Brain microvascular endothelial cell (primary cell): ENCODE data around the gene PIEZO2.

Experiments
- DNase-seq: peaks from one replicate; pipeline ENCODE4 v3.0.0-alpha.2; 2020
- H3K27ac ChIP-seq: fragments of 250-450 bp; sonication (Bioruptor Pico); 2 replicates; pipeline ENCODE4 v1.5.1; 2020; ENCODE audit warnings: mild to moderate bottlenecking, moderate library complexity
- H3K27me3 ChIP-seq: fragments of 250-450 bp; sonication (Bioruptor Pico); replicated peaks from 2 replicates; pipeline ENCODE4 v1.5.1; 2020; ENCODE audit warnings: mild to moderate bottlenecking
- H3K36me3 ChIP-seq: fragments of 250-450 bp; sonication (Bioruptor Pico); replicated peaks from 2 replicates; pipeline ENCODE4 v1.5.1; 2020; ENCODE audit warnings: mild to moderate bottlenecking
- H3K4me3 ChIP-seq: 2 replicates; pipeline ENCODE4 v1.5.1; 2011; ENCODE audit warnings: low read depth, mild to moderate bottlenecking, control low read depth, low read length, moderate library complexity
- in situ Hi-C: cut with HindIII; loops from 2 replicates; pipeline ENCODE4 v1.10.0; 2017; ENCODE audit warnings: low sequenced_read_pairs, low pct_ligation_motif_present
- TF ChIP-seq, protein P1 (sequence below): IDR thresholded peaks from 2 replicates; pipeline ENCODE4 v1.5.1; 2011; ENCODE audit warnings: low read depth, mild to moderate bottlenecking, moderate library complexity, low read length, control low read depth, inconsistent platforms; ENCODE audit errors: missing control alignments

PIEZO2 gene

DNA sequence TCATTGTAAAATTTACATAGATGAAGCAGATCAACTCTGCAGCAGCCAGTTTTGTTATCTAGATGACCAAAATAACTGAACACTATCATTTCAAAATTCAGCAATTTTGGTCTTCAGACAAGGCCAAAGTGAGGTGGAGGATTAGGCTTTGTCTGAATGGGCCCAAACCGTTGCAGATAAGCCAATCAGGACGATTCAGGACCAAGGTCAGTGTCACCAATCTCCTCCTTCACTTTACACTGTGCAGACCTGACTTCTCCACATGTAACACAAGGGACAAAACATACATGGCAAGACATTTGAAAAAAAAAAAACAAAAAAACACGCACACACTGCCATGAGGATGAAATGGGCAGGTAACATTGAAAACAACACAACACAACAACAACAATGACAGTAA, 412.4 kb downstream of the PIEZO2 start:
- Histone ChIP-seq H3K27ac (no peak overlapping the region), H3K4me3 (no peak overlapping the region), H3K36me3 (no peaks in the 10 kb centered on the region), H3K27me3 (no peaks in the 10 kb centered on the region)
- TF ChIP-seq, protein P1, sequence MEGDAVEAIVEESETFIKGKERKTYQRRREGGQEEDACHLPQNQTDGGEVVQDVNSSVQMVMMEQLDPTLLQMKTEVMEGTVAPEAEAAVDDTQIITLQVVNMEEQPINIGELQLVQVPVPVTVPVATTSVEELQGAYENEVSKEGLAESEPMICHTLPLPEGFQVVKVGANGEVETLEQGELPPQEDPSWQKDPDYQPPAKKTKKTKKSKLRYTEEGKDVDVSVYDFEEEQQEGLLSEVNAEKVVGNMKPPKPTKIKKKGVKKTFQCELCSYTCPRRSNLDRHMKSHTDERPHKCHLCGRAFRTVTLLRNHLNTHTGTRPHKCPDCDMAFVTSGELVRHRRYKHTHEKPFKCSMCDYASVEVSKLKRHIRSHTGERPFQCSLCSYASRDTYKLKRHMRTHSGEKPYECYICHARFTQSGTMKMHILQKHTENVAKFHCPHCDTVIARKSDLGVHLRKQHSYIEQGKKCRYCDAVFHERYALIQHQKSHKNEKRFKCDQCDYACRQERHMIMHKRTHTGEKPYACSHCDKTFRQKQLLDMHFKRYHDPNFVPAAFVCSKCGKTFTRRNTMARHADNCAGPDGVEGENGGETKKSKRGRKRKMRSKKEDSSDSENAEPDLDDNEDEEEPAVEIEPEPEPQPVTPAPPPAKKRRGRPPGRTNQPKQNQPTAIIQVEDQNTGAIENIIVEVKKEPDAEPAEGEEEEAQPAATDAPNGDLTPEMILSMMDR: no peak
- no peak for DNase-seq
- in situ Hi-C loops: no loop called here

DNA sequence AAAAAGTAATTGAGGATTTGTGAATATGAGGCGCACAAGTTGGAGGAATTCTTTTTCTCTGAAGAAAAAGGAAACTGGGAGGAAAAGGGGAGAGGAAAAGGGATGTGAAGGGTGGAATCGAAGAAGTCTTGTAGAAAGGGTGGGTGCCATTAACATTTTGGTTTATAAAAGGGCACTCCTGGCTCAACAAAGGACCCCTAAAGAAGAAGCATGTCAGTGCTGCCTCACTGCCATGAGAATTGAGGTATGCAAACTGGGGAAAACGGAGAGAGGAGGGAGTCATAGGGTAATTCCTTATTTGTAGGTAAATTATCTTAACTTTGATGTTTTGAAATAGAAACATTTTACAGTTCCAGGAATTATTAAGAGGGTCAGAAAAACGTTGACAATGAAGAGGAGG, 416.4 kb downstream of the PIEZO2 start:
- Histone ChIP-seq H3K4me3 (no peak overlapping the region), H3K27me3 (no peaks in the 10 kb centered on the region), H3K27ac (no peak overlapping the region), H3K36me3 (no peaks in the 10 kb centered on the region)
- no peak for DNase-seq
- in situ Hi-C loops: no loop called here
- TF ChIP-seq, protein P1: no peak

DNA sequence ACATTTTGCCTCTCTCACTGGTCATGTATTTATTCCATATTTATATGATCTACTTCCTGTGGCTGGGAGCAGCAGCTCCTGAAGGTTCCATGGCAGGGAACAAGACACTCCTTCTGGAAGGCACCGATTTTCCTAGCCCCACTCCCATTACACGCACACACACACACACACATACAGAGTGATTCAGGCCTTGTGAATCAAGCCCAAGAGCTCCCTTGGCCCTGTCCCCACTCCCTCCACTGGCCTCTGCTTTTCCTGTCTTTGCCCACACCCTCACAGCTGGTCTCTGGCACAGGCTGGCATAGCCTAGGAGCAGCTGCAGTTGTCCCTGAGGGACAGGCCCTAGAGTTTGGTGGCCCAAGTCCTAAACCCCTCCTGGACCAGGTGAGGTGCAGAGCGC, 421.9 kb downstream of the PIEZO2 start:
- no peak for DNase-seq
- TF ChIP-seq, protein P1: no peak
- H3K27ac ChIP-seq: no peak overlapping the region
- H3K27me3 ChIP-seq: no peaks in the 10 kb centered on the region
- in situ Hi-C loops: no loop called here
- no peaks in the 10 kb centered on the region for H3K36me3 ChIP-seq
- H3K4me3 ChIP-seq: no peak overlapping the region

DNA sequence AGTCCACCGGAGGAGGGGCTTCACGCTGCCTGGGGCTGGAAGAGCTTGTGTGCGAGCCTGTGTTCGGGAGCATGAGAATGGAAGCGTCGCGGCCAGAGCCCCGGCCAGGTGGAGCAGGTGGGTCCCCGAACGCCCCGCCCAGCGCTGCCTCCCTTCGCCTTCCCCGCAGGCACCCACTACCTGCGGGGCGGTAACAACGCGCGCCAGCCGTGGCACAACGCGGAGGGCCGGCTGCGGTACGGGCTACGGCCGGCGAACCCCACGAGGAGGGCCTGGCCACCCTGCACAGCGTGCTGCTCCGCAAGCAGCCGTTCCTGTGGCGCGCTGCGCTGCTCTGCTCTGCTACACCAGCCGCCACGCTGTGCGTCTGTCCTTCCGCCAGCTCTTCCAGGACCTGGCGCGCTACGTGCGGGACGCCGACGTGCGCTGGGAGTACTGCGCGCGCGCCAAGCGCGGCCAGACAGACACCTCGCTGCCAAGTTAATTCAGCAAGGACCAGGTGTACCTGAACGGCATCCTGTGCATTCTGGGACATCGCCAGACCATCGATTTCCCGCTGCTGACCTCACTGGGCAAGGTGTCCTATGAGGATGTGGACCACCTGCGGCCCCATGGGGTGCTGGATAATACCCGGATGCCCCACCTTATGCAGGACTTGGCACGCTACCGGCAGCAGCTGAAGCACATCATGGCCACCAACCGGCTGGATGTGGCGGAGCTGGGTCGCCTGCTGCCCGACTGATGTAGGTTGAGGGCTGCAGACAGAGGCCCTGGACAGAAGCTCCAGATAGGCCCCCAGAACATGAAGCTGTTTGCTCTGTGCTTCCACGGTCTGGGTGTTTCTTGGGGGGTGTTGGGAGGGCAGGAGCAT, 422.9 kb downstream of the PIEZO2 start:
- Histone ChIP-seq H3K36me3 (no peaks in the 10 kb centered on the region), H3K27me3 (no peaks in the 10 kb centered on the region), H3K4me3 (no peak overlapping the region), H3K27ac (no peak overlapping the region)
- TF ChIP-seq, protein P1: no peak
- no peak for DNase-seq
- in situ Hi-C loops: no loop called here

DNA sequence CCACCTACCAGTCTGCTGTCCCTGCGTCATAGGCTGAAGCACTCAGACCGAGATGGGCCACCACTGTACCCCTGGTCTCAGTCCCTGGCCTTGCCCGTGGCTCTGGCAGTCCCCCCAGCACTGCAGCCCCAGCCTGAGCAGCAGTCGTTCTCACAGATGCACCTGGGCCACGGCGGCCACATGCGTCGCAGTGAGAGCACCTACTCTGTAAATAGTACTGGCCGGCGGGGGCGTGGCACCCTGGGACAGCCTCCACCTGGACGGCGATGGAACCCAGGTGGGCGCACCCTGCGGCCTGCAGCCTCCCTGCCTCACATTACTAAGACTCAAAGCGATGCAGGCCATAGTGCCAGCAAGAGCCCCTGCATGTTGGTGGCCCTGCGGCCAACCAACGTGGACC, 424.7 kb downstream of the PIEZO2 start:
- in situ Hi-C loops: no loop called here
- Histone ChIP-seq H3K4me3 (no peak overlapping the region), H3K27ac (no peak overlapping the region), H3K27me3 (no peaks in the 10 kb centered on the region), H3K36me3 (no peaks in the 10 kb centered on the region)
- TF ChIP-seq, protein P1: no peak
- no peak for DNase-seq

DNA sequence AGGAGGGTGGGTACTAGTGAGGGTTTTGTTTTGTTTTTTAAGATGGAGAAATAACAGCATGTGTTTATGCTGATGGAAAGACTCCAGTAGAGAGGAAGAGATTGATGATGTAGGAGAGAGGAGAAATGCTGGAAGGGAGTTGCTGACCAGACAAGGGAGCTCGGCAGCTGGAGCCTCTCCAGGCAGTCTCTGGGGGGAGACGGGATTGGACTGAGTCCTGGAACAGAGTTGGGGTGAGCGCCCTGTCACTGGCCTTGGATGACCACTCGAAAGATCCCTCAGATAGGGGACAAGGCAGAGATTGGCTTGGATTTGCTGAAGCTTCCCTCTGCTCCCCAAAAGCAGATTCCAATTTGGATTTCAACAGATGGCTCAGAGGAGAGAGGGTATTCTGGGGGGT, 425.9 kb downstream of the PIEZO2 start:
- in situ Hi-C loops: no loop called here
- TF ChIP-seq, protein P1: no peak

More for the DNA sequence above, 425.9 kb downstream of the PIEZO2 start:
- Histone ChIP-seq H3K27ac (no peak overlapping the region), H3K27me3 (no peaks in the 10 kb centered on the region), H3K4me3 (no peak overlapping the region), H3K36me3 (no peaks in the 10 kb centered on the region)
- DNase-seq: no peak
